Measurements from ENCODE around the gene PIGC.
A peak's percentile ranks its signal among the peaks of the same experiment; 100 is the strongest.

PIGC gene

DNA sequence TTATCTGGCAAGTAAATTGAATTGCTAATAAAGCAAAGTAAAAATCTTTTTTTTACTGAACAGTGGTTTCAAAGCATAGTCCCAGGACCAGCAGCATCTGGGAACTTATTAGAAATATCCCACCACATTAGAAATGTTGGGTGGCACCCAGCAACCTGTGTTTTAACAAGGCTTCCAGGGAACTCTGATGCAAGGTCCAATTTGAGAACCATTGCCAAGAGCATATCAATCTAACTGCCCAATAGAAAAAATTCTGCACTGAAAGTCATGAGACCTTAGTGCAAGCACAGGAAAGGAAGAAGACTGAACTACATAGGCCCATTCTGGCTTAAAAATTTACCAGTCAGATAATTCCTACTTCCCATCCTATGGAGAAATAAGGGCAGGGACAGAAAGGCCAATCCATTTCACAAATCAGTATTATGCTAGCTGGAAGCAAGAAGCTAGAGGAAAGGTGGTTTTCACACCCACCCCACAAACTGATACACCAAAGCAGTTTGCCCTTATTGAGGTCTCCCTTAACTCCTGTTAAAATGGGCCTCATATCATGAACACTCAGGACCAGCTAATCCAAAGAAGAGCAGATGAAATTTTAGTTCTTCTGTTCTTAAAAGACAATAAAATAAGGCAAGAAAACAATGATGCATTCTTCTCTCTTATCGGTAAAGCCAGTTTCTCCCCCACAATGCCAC lies 40.8 kb downstream of the PIGC start:
- TF ChIP-seq, protein P1, sequence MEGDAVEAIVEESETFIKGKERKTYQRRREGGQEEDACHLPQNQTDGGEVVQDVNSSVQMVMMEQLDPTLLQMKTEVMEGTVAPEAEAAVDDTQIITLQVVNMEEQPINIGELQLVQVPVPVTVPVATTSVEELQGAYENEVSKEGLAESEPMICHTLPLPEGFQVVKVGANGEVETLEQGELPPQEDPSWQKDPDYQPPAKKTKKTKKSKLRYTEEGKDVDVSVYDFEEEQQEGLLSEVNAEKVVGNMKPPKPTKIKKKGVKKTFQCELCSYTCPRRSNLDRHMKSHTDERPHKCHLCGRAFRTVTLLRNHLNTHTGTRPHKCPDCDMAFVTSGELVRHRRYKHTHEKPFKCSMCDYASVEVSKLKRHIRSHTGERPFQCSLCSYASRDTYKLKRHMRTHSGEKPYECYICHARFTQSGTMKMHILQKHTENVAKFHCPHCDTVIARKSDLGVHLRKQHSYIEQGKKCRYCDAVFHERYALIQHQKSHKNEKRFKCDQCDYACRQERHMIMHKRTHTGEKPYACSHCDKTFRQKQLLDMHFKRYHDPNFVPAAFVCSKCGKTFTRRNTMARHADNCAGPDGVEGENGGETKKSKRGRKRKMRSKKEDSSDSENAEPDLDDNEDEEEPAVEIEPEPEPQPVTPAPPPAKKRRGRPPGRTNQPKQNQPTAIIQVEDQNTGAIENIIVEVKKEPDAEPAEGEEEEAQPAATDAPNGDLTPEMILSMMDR (IDR thresholded peaks at IDR 0.05; ENCODE audit: control insufficient read depth, extremely low read depth, insufficient read depth): no peak
- no peak overlapping the region for H3K4me3 ChIP-seq (ENCODE audit: low read depth, low read length)

DNA sequence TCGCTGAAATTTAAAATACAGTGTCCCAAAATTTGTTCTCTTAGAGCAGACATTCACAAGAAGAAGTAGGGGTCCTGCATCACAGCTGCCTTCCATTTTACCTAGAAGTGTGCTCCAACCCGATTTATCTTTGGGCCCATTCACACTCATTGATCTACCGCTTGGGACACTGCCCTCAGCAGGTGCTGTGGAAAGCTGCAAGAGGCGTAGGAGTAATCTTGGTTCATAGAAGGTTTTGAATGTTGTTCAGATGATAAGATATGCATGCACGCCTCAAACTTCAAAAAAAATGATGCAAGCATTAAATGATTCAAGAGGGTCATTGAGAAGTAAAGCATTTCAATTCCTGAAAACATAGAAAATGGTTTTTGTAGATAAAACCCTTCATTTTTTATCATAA lies 42.0 kb downstream of the PIGC start:
- TF ChIP-seq, protein P1 (IDR thresholded peaks at IDR 0.05; ENCODE audit: control insufficient read depth, extremely low read depth, insufficient read depth): 0 out of 2 replicates have a peak, but pooled peaks have one; percentile 8
- no peak for DNase-seq (ENCODE audit: low read depth)
- no peak overlapping the region for H3K4me3 ChIP-seq (ENCODE audit: low read depth, low read length)

More for the DNA sequence above, 40.8 kb downstream of the PIGC start:
- DNase-seq (ENCODE audit: low read depth): no peak

DNA sequence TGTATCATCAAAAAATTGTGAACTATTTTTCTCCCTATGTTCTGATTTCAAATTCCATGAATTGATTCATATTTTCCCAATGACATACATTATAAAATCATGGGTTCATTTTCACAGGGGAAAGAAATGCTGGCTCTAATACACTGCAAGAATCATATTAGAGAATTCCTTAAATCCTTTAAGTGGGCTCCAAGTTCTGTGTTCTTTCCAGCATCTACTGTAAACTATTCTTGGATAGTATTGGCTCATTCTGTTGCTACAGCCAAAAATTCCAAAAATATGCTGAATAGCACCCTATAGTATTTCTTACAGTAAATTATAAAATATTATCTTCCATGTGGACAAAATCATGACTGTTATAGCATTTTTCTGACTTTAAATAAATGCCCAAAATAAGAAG lies 42.4 kb downstream of the PIGC start:
- no peak for DNase-seq (ENCODE audit: low read depth)
- TF ChIP-seq, protein P1 (IDR thresholded peaks at IDR 0.05; ENCODE audit: control insufficient read depth, extremely low read depth, insufficient read depth): no peak
- no peak overlapping the region for H3K4me3 ChIP-seq (ENCODE audit: low read depth, low read length)

DNA sequence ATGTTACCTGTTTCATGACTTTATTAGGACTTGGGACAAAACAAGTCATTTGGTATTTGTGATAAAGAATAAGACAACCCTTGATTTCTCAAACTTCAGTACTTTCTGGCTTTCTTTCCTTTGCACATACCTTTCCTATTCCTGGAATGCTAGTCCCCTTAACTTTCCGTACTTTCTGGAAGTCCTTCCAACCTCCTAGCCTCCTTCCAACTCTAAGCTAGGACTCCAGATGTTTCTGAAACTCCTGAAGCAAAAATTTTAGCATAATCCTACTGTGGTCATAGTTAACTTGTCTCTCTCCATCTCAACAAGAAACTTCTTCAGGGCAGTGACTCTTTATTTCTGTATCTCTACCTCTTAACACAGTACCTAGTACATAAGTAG lies 43.2 kb downstream of the PIGC start:
- TF ChIP-seq, protein P1 (IDR thresholded peaks at IDR 0.05; ENCODE audit: control insufficient read depth, extremely low read depth, insufficient read depth): no peak
- no peak for DNase-seq (ENCODE audit: low read depth)
- H3K4me3 ChIP-seq (ENCODE audit: low read depth, low read length): no peak overlapping the region

DNA sequence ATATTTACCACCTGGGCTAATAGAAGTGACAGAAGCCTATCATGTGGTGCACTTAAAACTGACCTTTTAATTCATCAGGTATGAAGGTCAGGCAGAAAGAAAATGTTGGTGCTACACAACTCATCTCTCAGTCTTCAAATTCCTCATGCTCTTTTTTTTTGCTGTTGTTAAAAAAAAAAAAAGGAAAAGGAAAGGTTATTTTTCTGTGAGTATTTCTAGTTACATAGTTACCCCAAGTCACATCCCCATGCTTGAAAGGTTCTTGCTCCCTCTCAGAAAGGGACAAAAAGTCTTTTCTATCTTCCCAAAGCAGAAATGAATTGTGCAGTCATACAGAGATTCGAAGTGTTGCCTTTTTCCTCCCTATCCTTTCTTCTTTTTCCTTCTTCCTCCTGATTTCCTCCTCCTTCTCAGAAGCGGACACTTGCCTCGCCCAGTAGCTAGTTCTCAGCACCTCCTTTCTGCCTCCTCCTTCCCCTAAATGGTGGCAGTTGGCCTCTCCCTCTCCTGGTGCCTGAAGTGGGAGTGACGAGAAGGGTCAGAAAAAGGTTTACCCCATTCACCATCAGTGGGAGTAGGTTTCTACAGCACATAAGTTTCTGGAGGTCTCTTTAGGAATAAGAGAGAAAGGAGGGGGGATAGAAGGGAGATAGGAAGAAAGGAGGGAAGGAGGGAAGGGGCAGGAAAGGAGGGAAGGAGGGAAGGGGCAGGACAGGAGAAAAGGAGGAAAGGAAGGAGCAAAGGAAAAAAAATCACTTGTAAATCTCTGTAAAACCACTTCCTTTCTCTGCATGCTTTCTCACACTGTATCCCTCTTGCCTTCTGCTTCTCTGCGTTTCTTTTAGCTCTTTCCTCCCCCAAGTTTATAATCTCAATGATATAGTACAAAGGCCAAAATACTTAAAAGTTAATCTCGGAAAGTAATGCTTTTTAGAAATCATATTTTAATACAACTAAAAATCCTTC lies 43.8 kb downstream of the PIGC start:
- no peak overlapping the region for H3K4me3 ChIP-seq (ENCODE audit: low read depth, low read length)
- TF ChIP-seq, protein P1 (IDR thresholded peaks at IDR 0.05; ENCODE audit: control insufficient read depth, extremely low read depth, insufficient read depth): no peak
- no peak for DNase-seq (ENCODE audit: low read depth)

DNA sequence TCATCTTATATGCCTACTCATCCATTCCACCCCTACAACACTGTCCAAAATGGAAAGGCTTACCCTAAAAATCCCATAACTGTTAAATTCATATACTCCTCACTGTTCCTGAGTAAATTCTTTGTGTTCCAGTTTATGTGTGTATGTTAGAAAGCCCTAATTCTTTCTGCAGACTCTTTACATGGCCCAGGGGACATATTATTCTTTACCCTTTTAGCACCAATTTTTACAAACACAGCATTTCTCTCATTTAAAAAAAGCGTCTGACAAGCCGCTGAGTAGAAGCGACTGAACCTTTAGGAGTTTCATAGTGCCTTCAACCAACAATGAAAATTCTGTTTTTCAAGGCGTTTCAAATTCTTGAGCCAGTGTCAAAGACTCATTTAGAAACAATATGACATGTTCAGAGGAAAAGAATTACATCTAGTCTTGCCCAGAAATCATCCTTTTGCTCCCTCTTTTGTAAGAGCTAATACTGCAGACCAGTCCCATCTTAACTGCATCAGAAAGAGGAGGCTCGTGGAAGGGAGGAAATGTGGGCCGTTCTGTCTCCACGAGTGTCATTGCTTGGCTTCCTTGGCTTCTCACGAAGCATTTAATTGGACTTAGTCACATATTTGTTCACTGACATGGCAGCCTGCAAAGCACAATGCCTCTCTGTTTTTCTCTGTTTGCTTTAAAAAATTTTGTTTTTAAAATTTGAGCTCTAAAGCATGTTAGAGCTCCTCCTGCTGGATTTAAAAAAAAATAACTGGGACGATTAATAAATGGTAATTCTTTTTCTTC lies 44.7 kb downstream of the PIGC start:
- DNase-seq (ENCODE audit: low read depth): peak; percentile 77
- TF ChIP-seq, protein P1 (IDR thresholded peaks at IDR 0.05; ENCODE audit: control insufficient read depth, extremely low read depth, insufficient read depth): peak; percentile 51
- H3K4me3 ChIP-seq (ENCODE audit: low read depth, low read length): no peak overlapping the region

All from LNCaP clone FGC (cell line).